ENCODE data around the gene RNF31. TPM values are rescaled to one million over a fixed set of nuclear protein-coding genes. Genes with fewer than 3 reads are reported as not detected.

RNF31 gene
- total RNA-seq, 1 donor from 2014 or later: 79.4 TPM

DNA sequence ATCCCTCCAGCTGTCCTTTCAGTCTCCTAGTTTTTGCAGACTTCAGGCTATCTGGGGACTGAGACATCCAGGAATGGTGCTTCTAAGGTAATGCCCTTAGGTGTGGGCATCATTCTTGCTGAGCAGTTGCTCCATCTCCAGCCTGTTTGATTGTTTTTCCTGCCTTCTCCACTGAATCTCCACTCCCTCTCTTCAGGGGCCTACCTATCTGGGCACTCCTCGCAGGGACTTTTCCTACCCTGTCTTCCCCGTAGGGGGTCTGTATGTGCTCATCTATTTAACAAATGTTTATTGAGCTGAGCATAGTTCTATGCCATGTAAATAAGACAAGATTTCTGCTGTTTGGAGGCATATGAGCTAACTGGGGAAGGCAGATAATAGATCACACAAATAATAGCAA lies 14.3 kb upstream of the RNF31 start:
- DNase-seq (ENCODE audit: low read depth): no peak
- H3K4me3 ChIP-seq (ENCODE audit: low read depth, low read length): no peak overlapping the region
- TF ChIP-seq, protein P1, sequence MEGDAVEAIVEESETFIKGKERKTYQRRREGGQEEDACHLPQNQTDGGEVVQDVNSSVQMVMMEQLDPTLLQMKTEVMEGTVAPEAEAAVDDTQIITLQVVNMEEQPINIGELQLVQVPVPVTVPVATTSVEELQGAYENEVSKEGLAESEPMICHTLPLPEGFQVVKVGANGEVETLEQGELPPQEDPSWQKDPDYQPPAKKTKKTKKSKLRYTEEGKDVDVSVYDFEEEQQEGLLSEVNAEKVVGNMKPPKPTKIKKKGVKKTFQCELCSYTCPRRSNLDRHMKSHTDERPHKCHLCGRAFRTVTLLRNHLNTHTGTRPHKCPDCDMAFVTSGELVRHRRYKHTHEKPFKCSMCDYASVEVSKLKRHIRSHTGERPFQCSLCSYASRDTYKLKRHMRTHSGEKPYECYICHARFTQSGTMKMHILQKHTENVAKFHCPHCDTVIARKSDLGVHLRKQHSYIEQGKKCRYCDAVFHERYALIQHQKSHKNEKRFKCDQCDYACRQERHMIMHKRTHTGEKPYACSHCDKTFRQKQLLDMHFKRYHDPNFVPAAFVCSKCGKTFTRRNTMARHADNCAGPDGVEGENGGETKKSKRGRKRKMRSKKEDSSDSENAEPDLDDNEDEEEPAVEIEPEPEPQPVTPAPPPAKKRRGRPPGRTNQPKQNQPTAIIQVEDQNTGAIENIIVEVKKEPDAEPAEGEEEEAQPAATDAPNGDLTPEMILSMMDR (conservative IDR thresholded peaks at IDR 0.05; ENCODE audit: low read depth, low read length): no peak

DNA sequence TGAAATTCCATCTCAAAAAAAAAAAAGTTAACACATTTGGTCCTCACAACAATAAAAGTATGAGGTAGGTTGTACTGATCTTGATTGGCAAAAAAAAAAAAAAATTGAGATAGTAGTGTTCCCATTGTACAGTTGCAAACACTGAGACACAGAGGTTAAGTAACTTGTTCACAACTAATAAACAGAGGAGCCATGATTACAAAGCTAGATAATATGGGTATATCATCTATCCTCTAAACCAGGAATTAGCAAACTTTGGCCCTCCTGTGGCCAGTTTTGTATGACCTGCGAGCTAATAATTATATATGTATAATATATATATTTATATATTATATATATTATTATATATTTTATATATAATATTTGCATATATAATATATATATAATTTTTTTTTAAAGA lies 13.6 kb upstream of the RNF31 start:
- H3K4me3 ChIP-seq (ENCODE audit: low read depth, low read length): no peak overlapping the region
- no peak for DNase-seq (ENCODE audit: low read depth)
- TF ChIP-seq, protein P1 (conservative IDR thresholded peaks at IDR 0.05; ENCODE audit: low read depth, low read length): no peak

DNA sequence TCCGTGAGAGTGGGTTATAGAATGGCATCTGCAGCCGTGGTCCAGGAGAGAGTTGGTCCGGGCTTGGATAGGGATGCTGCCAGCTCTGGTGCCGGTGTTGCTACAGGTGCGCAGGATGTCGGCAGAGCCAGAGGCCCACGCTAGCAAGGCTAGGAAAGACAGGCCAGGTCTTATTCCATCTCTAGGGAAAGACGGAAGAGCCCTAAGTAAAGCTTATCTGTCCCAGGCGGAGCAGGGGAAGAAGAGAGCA lies 11.8 kb upstream of the RNF31 start:
- no peak for DNase-seq (ENCODE audit: low read depth)
- peak overlapping the region; percentile 95 for H3K4me3 ChIP-seq (ENCODE audit: low read depth, low read length)
- TF ChIP-seq, protein P1 (conservative IDR thresholded peaks at IDR 0.05; ENCODE audit: low read depth, low read length): no peak

DNA sequence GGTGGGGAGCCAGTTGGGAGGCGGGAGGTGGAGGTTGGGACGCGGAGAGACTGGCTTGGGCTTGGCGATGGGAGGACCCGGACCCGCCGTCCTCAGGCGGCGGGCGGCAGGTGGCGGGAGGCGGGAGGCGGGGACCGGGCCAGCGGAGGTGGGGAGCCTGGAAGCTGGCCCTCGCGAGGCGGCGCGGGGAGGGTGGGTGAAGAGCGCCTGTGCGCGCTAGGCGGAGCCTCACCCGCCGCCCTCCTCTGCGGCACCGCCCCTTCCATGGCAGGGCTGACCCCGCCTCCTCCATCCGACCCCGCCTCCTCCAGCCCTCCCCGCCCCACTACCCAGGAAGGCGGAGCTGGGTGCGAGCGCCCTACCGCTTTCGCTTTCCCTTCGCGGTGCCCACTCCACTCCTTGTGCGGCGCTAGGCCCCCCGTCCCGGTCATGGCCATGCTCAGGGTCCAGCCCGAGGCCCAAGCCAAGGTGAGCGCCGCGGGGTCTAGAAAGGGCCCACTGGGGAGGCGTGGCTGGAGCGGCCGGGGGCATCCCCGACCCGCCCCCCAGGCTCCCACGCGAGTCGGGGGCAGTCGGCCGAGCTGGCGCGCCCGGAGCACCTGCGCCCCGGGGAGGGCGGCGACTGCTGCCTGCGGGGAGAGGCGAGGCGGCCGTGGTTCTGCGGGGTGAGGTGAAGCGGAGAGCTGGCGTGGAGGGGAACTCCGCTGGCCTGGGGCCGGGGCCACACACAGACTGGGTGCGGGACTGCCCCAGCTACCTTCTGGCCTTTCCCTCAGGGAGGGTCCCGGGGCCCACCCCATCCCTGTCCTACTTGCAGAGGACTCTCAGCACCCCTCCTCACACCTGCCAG lies 11.2 kb upstream of the RNF31 start, which contains the start of gene PSME1:
PSME1 (plus strand) TSS at position 361 of the 850 bp plus-strand sequence; CDS start at position 430, 69 bp downstream.
- TF ChIP-seq, protein P1 (conservative IDR thresholded peaks at IDR 0.05; ENCODE audit: low read depth, low read length): no peak
- DNase-seq (ENCODE audit: low read depth): no peak

DNA sequence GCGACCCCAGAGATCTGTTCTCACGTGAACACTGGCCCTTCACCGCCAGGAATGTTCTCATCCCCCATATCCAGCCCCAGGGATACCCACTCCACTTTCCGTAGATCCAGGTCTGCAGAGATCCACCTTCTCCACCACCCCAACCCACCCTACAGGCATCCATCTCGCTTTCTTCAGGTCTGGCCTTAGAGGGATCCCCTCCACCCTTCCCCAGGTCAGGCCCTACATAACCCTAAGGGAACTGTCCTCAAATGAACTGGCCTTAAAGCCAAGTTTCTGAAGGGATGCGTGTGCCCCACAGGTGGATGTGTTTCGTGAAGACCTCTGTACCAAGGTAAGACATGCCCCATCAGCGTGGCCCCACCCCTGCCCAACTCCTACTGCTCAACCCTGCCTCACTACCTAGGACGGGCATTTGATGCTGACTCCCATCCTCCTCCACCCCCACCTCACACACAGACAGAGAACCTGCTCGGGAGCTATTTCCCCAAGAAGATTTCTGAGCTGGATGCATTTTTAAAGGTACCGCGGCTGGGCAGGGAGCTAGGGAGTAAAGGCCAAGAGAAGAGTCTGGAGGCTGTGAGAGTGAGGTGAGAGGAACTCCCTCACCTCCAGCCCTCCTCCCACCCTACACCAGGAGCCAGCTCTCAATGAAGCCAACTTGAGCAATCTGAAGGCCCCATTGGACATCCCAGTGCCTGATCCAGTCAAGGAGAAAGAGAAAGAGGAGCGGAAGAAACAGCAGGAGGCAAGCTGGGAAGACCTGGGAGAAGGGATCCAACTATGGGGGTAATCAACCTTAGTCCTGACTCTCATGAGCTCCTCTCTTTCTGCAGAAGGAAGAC lies 10.4 kb upstream of the RNF31 start:
- peak overlapping the region; percentile 95 for H3K4me3 ChIP-seq (ENCODE audit: low read depth, low read length)
- no peak for DNase-seq (ENCODE audit: low read depth)
- TF ChIP-seq, protein P1 (conservative IDR thresholded peaks at IDR 0.05; ENCODE audit: low read depth, low read length): no peak

More for the DNA sequence above, 11.2 kb upstream of the RNF31 start, which contains the start of gene PSME1:
- peak within 1 kb of the TSS; percentile 95 for H3K4me3 ChIP-seq (ENCODE audit: low read depth, low read length)

DNA sequence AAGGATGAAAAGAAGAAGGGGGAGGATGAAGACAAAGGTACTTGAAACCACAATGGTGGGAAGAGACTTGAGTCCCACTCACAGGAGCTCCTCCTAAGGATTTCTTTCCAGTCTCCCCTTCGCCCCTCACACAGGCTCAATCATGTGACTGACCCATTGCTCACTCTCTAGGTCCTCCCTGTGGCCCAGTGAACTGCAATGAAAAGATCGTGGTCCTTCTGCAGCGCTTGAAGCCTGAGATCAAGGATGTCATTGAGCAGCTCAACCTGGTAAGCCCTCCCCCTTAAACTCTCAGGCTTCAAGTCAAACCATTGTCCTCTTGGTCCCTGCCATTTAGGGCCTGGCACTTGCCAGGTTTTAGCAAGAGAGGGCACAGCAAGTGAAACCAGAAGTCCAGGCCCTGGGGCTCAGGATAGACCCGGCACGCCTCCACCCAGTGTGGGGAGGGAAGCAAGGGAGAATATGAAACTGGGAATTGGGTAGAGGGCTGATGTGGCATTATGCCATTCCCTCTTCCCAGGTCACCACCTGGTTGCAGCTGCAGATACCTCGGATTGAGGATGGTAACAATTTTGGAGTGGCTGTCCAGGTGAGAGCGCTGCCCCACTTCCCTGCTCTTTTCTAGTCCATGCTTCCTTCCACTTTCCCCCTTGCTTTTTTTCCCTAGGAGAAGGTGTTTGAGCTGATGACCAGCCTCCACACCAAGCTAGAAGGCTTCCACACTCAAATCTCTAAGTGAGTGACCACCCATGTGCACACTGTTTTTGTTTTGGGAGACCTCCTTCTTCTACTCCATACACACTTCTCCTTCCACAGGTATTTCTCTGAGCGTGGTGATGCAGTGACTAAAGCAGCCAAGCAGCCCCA lies 9.5 kb upstream of the RNF31 start:
- DNase-seq (ENCODE audit: low read depth): no peak
- H3K4me3 ChIP-seq (ENCODE audit: low read depth, low read length): no peak overlapping the region
- TF ChIP-seq, protein P1 (conservative IDR thresholded peaks at IDR 0.05; ENCODE audit: low read depth, low read length): no peak
